Fibroblast of peridontal ligament (primary cell): ENCODE measurements around the gene KCNK1.
"Not testable (repeated sequence)": the region's sequence is repeated elsewhere in the genome, so short reads cannot be mapped to it uniquely, and the experiment has no call there.

Source experiments
- DNase-seq: peaks from one replicate; pipeline ENCODE4 v3.0.0-alpha.2; 2010; ENCODE audit errors: extremely low read depth

The KCNK1 gene

GRCh38 chr1:233665575-233666270 is 51.8 kb downstream of the KCNK1 start:
- DNase-seq = no peak

DNA sequence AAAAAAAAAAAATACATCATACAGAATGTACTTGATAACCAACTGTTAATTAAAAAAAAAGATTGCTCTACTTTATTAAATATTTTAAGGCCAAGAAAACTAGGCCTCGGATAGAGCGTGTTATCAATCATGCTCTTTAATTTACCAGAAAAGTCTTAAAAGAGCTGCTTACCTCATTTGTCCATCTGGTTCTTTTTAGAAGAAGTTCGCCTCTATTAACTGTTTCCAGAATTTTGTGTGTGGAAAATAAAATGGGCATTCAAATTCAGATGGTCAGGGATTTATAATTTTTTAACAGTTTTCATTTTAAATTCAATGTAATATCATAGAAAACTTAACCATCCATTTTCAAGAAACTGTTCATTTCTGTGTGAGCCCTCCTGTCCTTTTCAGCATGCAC is 53.8 kb downstream of the KCNK1 start:
- no peak for DNase-seq

GRCh38 chr1:233668146-233668724 is 54.3 kb downstream of the KCNK1 start:
- no peak for DNase-seq

GRCh38 chr1:233668725-233669294 is 54.9 kb downstream of the KCNK1 start:
- DNase-seq = no peak

- not testable (repeated sequence) for DNase-seq
Measured at GRCh38 chr1:233670363-233670762, 56.5 kb downstream of the KCNK1 start.

GRCh38 chr1:233671286-233671685 is 57.4 kb downstream of the KCNK1 start:
- no peak for DNase-seq

DNA sequence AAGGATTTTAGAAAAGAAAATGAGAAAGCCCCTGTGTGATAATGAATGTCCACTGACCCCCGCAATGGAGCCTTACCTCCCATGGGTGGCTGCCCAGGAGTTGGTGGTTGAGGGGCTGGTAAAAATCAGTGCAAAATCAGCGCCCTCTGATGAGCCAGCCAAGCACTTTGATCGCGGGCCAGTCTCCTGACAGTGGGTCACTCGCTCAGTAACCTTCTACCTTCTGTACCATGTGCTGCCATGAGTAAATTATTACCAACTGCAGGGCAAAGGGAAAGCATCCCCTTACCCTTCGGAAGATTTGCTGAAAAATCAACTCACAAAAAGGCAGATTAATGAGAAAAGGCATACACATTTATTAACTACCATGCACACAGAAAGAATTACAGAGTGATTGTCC is 58.8 kb downstream of the KCNK1 start:
- no peak for DNase-seq

DNA sequence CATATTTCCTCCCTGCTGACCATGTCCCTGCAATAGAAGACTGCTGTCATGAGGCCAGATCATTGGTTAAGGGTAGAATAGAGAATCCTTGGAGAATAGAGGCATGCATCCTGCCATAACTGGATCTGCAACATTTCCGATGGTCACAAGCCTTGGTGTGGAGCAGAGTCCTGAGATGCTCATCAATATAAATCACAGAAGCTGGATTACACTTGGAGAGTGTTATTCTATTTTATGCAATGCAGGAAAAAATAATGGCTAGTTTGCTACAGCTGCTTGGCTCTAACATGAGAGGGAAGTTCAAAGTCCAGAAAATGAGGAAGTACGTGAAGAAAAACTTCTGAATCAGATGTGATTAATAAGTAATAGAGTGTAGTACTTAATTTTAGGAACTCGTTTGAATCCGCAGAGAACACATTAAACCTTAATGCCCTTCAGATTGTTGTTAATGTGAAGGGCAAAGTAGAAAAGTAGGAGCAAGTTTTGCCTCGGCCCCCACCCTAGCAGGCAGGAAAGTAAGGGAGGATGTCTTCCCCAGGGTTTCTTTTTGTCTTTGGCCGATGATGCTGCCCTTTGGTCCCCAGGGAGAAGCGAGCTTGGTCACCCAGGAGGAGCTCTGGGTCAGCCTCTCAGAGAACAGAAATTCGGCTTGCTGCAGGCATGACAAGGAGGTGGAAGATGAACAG is 59.5 kb downstream of the KCNK1 start:
- no peak for DNase-seq

DNA sequence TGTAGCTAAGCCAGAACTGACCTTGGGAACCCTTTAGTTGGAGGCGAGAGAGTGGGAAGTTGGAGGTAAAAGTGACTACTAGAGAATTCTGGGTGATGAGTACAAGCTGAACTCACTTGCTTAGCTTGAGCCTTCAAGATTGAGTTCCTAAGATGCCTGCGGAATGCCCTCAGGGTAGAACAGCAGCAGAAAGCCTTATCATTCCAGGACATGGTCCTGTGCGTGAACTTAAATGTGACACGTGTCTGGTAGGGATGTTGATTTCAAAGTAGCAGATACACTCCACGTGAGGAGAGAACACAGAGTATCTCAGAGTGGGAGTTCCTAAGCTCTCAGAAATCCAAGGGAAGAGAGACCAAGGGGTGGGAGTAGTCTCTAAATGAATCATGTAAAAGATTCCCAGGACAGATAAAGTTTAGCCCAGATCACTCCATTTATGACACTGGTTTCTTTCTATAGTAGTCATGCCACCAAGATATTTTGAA is 60.1 kb downstream of the KCNK1 start:
- DNase-seq = no peak

- no peak for DNase-seq
Measured at GRCh38 chr1:233675446-233675845, 61.5 kb downstream of the KCNK1 start.

DNA sequence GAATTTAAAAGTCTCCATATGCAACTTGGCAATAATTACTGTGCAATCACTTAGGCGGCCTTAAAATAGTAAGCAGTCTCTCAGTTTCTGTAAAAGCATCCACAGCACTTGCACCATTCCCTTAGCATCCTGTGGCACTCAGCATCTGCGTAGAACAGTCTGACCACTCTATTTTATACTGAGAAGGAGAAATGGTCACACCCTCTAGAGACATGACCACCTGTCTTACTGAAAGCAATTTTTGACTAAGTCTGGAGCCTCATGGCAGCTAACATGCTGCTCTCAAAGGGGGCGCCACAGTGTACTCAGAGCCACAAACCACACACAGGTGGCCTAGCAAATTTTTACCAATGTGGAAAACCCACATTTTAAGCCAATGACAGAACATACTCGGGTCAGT is 62.0 kb downstream of the KCNK1 start:
- no peak for DNase-seq

DNA sequence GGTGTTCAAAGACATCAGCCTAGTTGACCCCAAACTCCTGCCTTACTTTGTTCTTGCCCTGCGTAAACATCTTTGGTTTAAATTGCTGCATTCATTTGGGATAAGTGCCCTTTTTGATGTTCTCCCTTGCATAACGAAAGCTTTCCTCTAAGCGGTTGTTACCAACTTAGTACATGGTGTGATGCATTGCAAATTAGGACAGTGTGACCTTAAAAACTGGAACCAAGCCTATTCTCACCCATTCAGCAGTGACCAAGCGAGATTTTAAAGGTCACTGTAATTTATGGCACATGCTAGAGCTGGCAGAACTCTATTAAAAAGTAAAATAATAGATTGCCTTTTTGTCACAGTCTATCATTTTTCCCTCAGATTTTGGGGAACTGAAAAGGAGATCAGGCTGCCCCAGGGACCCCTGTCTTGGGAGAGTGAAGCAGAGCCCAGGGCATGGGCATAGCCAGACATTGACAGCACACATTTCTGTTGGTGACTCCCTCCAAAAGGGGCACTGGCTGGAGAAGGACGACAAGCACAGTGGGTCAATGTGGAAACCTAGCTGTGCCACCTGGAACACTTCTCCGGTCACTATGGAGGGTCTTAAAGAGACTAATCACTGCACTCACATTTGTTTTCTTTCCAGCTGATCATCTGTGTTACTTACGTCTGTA is 63.9 kb downstream of the KCNK1 start:
- no peak for DNase-seq

GRCh38 chr1:233679030-233679429 is 65.1 kb downstream of the KCNK1 start:
- DNase-seq = no peak

- DNase-seq = no peak
Measured at GRCh38 chr1:233679591-233680373, 65.9 kb downstream of the KCNK1 start.

DNA sequence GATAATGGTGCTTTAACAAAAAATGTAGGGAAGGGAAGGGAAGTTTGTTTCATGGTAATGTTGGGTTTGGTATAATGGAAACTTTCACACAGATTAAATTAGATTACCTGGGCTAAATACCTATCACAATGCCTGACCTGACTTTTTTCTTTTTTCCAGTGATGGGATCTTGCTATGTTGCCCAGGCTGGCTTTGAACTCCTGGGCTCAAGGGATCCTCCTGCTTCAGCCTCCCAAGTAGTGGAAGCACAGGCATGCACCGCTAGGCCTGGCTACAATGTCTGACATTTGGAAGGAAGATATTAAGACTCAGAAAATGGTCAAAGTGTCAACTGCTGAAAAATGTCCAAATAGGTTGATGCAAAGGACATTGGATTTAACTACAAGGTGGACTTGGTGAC is 67.4 kb downstream of the KCNK1 start:
- DNase-seq = no peak

DNA sequence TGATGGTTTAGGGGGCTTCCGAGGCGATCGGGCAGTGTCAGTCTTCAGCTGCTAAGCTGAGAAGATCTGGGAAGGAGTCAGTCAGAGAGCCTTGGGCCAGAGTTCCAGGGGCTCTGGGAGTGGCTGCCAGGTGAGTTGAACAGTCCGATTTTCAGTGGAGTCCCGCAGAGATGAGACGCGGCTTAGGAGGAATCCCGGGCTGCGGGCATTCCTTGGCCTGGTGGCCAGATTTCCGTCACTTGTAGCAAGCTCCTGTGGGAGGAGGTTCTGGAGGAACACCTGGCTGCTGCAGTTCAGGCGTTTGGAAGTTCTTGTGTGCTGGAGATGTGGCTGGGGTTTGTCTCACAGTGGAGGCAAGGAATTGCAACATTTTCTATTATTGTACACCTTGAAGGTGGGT is 72.7 kb downstream of the KCNK1 start:
- not testable (repeated sequence) for DNase-seq

- no peak for DNase-seq
Measured at GRCh38 chr1:233689017-233689747, 75.3 kb downstream of the KCNK1 start.

DNA sequence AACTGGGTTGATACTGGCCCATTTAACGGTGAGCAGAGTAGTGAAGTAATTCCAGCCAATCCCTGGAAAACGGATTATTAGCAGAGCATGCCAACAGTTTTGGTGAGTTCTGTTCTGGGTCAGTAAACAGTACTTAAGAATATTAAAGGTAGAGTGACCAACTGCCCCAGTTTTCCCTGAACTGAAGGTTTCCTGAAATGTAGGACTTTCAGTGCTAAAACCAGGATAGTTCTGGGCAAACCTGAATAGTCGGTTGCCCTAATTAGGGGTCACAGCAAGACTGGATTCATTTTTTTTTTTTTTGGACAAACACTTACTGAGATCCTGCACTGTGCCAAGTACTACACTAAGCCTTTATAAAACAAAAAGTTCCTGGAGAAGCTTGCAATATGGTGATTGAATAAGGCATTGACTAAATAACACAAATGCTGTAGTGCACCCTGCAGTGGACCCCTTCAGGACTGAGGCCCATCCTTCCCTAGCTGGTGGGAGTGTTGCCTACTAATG is 75.9 kb downstream of the KCNK1 start:
- DNase-seq = no peak

- no peak for DNase-seq
Measured at GRCh38 chr1:233695901-233696300, 82.0 kb downstream of the KCNK1 start.

GRCh38 chr1:233700338-233700737 is 86.4 kb downstream of the KCNK1 start:
- DNase-seq = no peak
